Amniotic stem cell (primary cell): Measurements from ENCODE around the gene CENPN.

Source experiments
- DNase-seq: peaks from one replicate; lab custom pipeline; 2025; lab: John Stamatoyannopoulos, UW

The CENPN gene

DNA sequence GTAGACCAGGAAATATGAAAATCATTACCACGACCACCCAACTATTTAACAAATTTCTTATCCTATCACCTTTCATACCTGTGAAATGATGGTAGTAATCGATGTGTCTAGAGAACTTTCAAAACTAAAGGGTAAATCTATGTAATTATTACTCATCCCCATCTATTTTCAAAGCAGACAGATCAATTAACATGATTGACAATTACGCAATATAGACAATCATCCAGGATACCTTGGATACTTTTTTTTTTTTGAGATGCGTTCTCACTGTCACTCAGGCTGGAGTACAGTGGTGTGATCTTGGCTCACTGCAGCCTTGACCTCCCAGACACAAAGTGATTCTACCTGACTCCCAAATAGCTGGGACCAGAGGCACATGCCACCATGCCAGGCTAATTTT is 74.0 kb downstream of the CENPN start:
- no peak for DNase-seq
